ENCODE measurements around the gene PRKG1.

- no peak for TF ChIP-seq CTCF (IDR thresholded peaks at IDR 0.05; ENCODE audit: low read depth, low read length, missing input control)
- no peak for TF ChIP-seq MAX (IDR thresholded peaks at IDR 0.05)
- TF ChIP-seq, protein P1, sequence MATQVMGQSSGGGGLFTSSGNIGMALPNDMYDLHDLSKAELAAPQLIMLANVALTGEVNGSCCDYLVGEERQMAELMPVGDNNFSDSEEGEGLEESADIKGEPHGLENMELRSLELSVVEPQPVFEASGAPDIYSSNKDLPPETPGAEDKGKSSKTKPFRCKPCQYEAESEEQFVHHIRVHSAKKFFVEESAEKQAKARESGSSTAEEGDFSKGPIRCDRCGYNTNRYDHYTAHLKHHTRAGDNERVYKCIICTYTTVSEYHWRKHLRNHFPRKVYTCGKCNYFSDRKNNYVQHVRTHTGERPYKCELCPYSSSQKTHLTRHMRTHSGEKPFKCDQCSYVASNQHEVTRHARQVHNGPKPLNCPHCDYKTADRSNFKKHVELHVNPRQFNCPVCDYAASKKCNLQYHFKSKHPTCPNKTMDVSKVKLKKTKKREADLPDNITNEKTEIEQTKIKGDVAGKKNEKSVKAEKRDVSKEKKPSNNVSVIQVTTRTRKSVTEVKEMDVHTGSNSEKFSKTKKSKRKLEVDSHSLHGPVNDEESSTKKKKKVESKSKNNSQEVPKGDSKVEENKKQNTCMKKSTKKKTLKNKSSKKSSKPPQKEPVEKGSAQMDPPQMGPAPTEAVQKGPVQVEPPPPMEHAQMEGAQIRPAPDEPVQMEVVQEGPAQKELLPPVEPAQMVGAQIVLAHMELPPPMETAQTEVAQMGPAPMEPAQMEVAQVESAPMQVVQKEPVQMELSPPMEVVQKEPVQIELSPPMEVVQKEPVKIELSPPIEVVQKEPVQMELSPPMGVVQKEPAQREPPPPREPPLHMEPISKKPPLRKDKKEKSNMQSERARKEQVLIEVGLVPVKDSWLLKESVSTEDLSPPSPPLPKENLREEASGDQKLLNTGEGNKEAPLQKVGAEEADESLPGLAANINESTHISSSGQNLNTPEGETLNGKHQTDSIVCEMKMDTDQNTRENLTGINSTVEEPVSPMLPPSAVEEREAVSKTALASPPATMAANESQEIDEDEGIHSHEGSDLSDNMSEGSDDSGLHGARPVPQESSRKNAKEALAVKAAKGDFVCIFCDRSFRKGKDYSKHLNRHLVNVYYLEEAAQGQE (IDR thresholded peaks at IDR 0.05): no peak
- TF ChIP-seq RAD21 (IDR thresholded peaks at IDR 0.05): no peak
- TF ChIP-seq NR2F2 (IDR thresholded peaks at IDR 0.05): no peak
- TF ChIP-seq FOXA1 (IDR thresholded peaks at IDR 0.05): no peak
- no peak for TF ChIP-seq GABPA (IDR thresholded peaks at IDR 0.05 in 1 of 2, conservative IDR thresholded peaks at IDR 0.05 in 1 of 2)
- TF ChIP-seq TAF1 (conservative IDR thresholded peaks at IDR 0.05): no peak
These were observed 699.4 kb downstream of the PRKG1 start for GRCh38 chr10:51773681-51774080.
